K562 (cell line): ENCODE results near the gene PPM1H. TPM values are rescaled to one million over a fixed set of nuclear protein-coding genes. Genes with fewer than 3 reads are reported as not detected.

Experiments
- ATAC-seq: fragments of 200-7000 bp; cut with Tn5 transposase; 3 replicates; pipeline ENCODE4 v1.9.1; 2020; ENCODE audit warnings: moderate library complexity
- BruUV-seq: library from RNA; stranded (reverse); fragments of 400-500 nt; replicated peaks from 2 replicates; lab custom pipeline; 2021; lab: Mats Ljungman, UMichigan
- CTCF ChIA-PET: fragments of 300-600 bp; formaldehyde crosslinking; extraction: SDS; loops from one replicate; lab custom pipeline; 2021; ENCODE audit warnings: low intra/inter-chr PET ratio; lab: Yijun Ruan, JAX
- POLR2A ChIA-PET: fragments of 300-600, 350-650 bp; sonication (Branson Sonifier 250); formaldehyde crosslinking; extraction: SDS; loops from one replicate; lab custom pipeline; 2021; ENCODE audit warnings: antibody characterized with exemption, inconsistent platforms; lab: Yijun Ruan, JAX
- DNase-seq, 4 experiments: peaks; one replicate each; pipeline versions ENCODE4 v3.0.0 to v3.0.0-alpha.2; 2011 to 2018; ENCODE audit warnings: low spot score in 3 of 4, mixed read lengths in 3 of 4; ENCODE audit errors: extremely low read depth in 1 of 4
- FAIRE-seq: peaks from 2 replicates; lab custom pipeline; 2011; peaks lifted over from hg19 to GRCh38; lab: Jason Lieb, UNC
- H2AFZ ChIP-seq: 2 replicates; pipeline ENCODE4 v1.6.0; 2011; ENCODE audit warnings: low read depth, low read length, control low read depth, inconsistent platforms
- H3K27ac ChIP-seq: fragments of 200-600 bp; 3 replicates; pipeline ENCODE4 v1.8.0; 2011; ENCODE audit warnings: low read depth, mild to moderate bottlenecking, control low read depth, inconsistent platforms, low read length, moderate library complexity, mixed read lengths; ENCODE audit errors: extremely low read depth
- H3K27me3 ChIP-seq, 2 experiments: fragments of 300-600 bp in 1 of 2; 2 replicates in 1 of 2; 3 replicates in 1 of 2; pipeline versions ENCODE4 v1.6.0 to v1.8.0; 2011; ENCODE audit warnings: inconsistent platforms in 2 of 2, low read length in 2 of 2, mild to moderate bottlenecking in 1 of 2, mixed read lengths in 1 of 2, moderate library complexity in 1 of 2; ENCODE audit not compliant: control insufficient read depth in 2 of 2, insufficient read depth in 2 of 2
- H3K36me3 ChIP-seq: fragments of 300-600 bp; 3 replicates; pipeline ENCODE4 v1.8.0; 2011; ENCODE audit warnings: mild to moderate bottlenecking, low read length, inconsistent platforms; ENCODE audit not compliant: control insufficient read depth, insufficient read depth
- H3K4me1 ChIP-seq, 2 experiments: fragments of 200-600 bp in 1 of 2; replicated peaks in 1 of 2; 2 replicates in 1 of 2; 3 replicates in 1 of 2; pipeline versions ENCODE4 v1.5.1 to v1.8.0; 2011; ENCODE audit warnings: inconsistent platforms in 2 of 2, low read length in 2 of 2, mild to moderate bottlenecking in 1 of 2, mixed read lengths in 1 of 2, moderate library complexity in 1 of 2; ENCODE audit not compliant: control insufficient read depth in 2 of 2, insufficient read depth in 2 of 2
- H3K4me2 ChIP-seq: 2 replicates; pipeline ENCODE4 v1.6.1; 2011; ENCODE audit warnings: low read length, control low read depth, inconsistent platforms, mixed read lengths; ENCODE audit not compliant: insufficient read depth
- H3K4me3 ChIP-seq: fragments of 200-600 bp; sonication (generic), shearing (Covaris generic); 2 replicates; pipeline ENCODE4 v1.5.1; 2016; ENCODE audit warnings: control low read depth, inconsistent platforms
- H3K79me2 ChIP-seq: fragments of 200-600 bp; 3 replicates; pipeline ENCODE4 v1.8.0; 2011; ENCODE audit warnings: low read length, inconsistent platforms; ENCODE audit not compliant: control insufficient read depth, insufficient read depth
- H3K9ac ChIP-seq, 2 experiments: 2 replicates each; pipeline versions ENCODE4 v1.6.0 to v1.6.1; 2011; ENCODE audit warnings: low read depth in 2 of 2, low read length in 2 of 2, control low read depth in 1 of 2, inconsistent platforms in 1 of 2, mild to moderate bottlenecking in 1 of 2, mixed read lengths in 1 of 2; ENCODE audit not compliant: insufficient read depth in 1 of 2
- H3K9me1 ChIP-seq: one replicate; pipeline ENCODE4 v1.6.0; 2011; ENCODE audit warnings: inconsistent platforms, mild to moderate bottlenecking, low read length, moderate library complexity; ENCODE audit not compliant: control insufficient read depth, insufficient read depth
- H3K9me3 ChIP-seq: replicated peaks from 2 replicates; pipeline ENCODE4 v1.5.1; 2011; ENCODE audit warnings: low read depth, low read length, inconsistent platforms; ENCODE audit not compliant: control insufficient read depth, insufficient read depth
- H4K20me1 ChIP-seq: replicated peaks from 2 replicates; pipeline ENCODE4 v1.6.1; 2011; ENCODE audit warnings: low read length, inconsistent platforms, mixed read lengths; ENCODE audit not compliant: control insufficient read depth, insufficient read depth
- ATF3 ChIP-seq, 2 experiments: fragments of 450-650 bp in 1 of 2; sonication (generic) in 1 of 2; formaldehyde crosslinking in 1 of 2; IDR thresholded peaks in 1 of 2; conservative IDR thresholded peaks in 1 of 2; 2 replicates each; pipeline versions ENCODE4 v1.6.1 to v1.8.1; 2016 to 2023; ENCODE audit warnings: mild to moderate bottlenecking in 2 of 2, moderate library complexity in 2 of 2, inconsistent platforms in 1 of 2, missing genetic modification reagents in 1 of 2
- CEBPB ChIP-seq: fragments of 450-650 bp; IDR thresholded peaks from 2 replicates; pipeline ENCODE4 v1.6.1; 2016; ENCODE audit warnings: missing genetic modification characterization, missing compliant biosample characterization
- GABPB2 ChIP-seq: fragments of 250-450 bp; sonication (Bioruptor Pico); conservative IDR thresholded peaks from 2 replicates; pipeline ENCODE4 v1.5.1; 2021; ENCODE audit warnings: mild to moderate bottlenecking
- MED1 ChIP-seq: sonication (generic); formaldehyde crosslinking; IDR thresholded peaks from 2 replicates; pipeline ENCODE4 v1.8.1; 2023; ENCODE audit warnings: missing genetic modification reagents, borderline replicate concordance
- WGBS: fragments of 100-300 bp; shearing (Covaris generic); methylation state at CpG from one replicate; pipeline ENCODE4 v1.1.6; 2016; ENCODE audit warnings: low coverage, mixed read lengths; ENCODE audit not compliant: insufficient coverage; ENCODE audit errors: missing lambda C conversion rate; 5-methylcytosine and 5-hydroxymethylcytosine counted together
- in situ Hi-C: fragments of 300-500 bp; cut with MboI; formaldehyde crosslinking; loops from 4 replicates; pipeline ENCODE4 v1.15.0; 2018; ENCODE audit warnings: inconsistent platforms, mixed read lengths
- intact Hi-C: fragments of 100-400 bp; cut with micrococcal nuclease; formaldehyde crosslinking; loops from 2 replicates; pipeline ENCODE4 v1.14.2; 2022
- polyA plus RNA-seq, 8 experiments: library from polyadenylated mRNA; depleted of rRNA in 4 of 8; stranded (reverse) in 5 of 8; unstranded in 3 of 8; fragments of >200 nt; fragmentation: Nextera tagmentation in 2 of 8; fragmentation: Illumina TruSeq in 1 of 8; extraction: Ambion mirVana in 2 of 8; extraction: Trizol in 1 of 8; gene quantifications; 2 replicates each; pipeline versions ENCODE4 v1.2.1 to v1.2.3, GENCODE V29; 2011 to 2014; ENCODE audit warnings: inconsistent platforms in 1 of 8, missing spikeins in 1 of 8
- total RNA-seq, 7 experiments: library from RNA; depleted of rRNA in 6 of 7; stranded (reverse); fragments of >200 nt in 6 of 7; fragmentation: Illumina TruSeq in 2 of 7; extraction: Trizol in 2 of 7; gene quantifications; 2 replicates each; pipeline versions ENCODE4 v1.2.1 to v1.2.3, GENCODE V29; 2011 to 2021; ENCODE audit warnings: low replicate concordance in 1 of 7

Gene PPM1H
- total and polyA plus RNA-seq, 9 of the 15 experiments (the other 6 are each of a cell fraction or from before 2014, with no cell fraction given), result 5.3 to 29.3 (median 11.3) TPM

DNA sequence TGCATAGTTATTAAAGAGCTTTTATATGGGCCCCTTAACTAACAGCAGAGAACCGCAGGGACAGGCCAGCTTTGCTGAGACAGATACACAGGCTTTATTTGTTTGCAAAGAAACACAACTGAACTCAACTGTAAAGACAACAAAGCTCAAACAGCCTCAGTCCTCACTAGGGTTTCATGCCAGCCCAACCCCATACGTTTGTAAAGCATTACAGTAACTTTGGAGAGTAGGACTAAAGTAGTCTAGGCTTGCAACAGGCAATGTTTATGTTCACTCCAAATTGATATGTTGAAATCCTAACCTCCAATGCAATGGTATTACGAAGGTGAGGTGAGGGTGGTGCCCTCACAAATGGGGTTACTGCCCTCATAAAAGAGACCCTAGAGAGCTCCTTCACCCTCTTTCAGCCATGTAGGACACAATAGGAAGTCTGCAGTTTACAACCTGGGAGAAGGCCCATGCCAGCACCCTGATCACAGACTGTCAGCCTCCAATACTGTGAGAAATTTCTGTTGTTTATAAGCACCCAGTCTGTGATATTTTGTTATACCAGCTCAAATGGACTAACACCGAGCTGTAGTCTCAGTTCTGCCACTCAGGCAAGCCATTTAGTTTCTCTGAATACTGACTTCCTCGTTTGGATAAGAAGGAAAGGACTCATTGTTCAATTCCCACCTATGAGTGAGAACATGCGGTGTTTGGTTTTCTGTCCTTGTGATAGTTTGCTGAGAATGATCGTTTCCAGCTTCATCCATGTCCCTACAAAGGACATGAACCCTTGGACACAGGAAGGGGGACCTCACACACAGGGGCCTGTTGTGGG, 35.2 kb downstream of the PPM1H start:
- BruUV-seq, result no TSS peak
- TF ChIP-seq CEBPB (tag) (0 out of 2 replicates have a peak, but pooled peaks have one; percentile 45), GABPB2 (CRISPR knock-in tag) (no peak)
- TF ChIP-seq, all 486 proteins: peak for 1
- intact Hi-C loops, result no loop called here
- H3K4me1 ChIP-seq, result peaks cover 0 to 22% of the 10 kb centered on the region in 2 experiments; a peak in 3 of 5 replicates
- H4K20me1 ChIP-seq, result no peaks in the 10 kb centered on the region
- ATAC-seq (peak; percentile 33; the same call in 2 of the 3 replicates), FAIRE-seq (no peak), DNase-seq (no peak)
- WGBS, result 25% methylated on average over 5 of the region's 7 CpGs
- no peak overlapping the region; a peak in 1 of 4 replicates for H3K9ac ChIP-seq
- H3K9me1 ChIP-seq, result no peaks in the 10 kb centered on the region
- H3K9me3 ChIP-seq, result no peaks in the 10 kb centered on the region
- peak overlapping the region; percentile 69 for H2AFZ ChIP-seq
- peaks cover 10% of the 10 kb centered on the region; the same call in 2 of the 3 replicates for H3K79me2 ChIP-seq
- H3K27ac ChIP-seq, result peak overlapping the region; percentile 23; the same call in 1 of the 3 replicates
- H3K4me3 ChIP-seq, result no peak overlapping the region
- no peak overlapping the region; the same call in 1 of the 2 replicates for H3K4me2 ChIP-seq
- H3K36me3 ChIP-seq, result no peaks in the 10 kb centered on the region
- POLR2A ChIA-PET, result interaction anchor here (0.6 kb wide), 1 partner anchor 1922 kb away, joined by 3 read pairs; no protein-coding TSS in a partner anchor
- in situ Hi-C loops, result no loop called here
- CTCF ChIA-PET, result no interaction called here
- H3K27me3 ChIP-seq, result no peaks in the 10 kb centered on the region

DNA sequence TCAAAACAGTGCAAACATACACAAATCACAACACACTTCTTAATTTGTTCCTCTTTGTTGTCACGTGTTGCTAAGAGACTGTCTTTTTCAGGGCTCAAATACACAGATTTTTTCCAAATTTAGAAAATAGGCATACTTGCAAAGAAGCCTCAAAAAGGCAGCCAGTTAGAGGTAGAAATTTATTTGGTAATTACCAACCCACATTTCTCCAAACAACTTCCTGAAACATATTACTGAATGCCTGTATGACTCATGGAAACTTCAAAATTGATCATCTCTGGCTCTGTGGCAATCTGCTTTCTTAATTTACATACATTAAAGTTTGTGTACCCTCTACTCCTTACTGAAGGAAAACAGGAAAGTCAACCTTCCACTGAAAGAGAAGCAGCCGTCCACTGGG, 36.4 kb downstream of the PPM1H start:
- ChIA-PET CTCF (no interaction called here), POLR2A (no interaction called here)
- intact Hi-C loops (no loop called here), in situ Hi-C loops (no loop called here)
- 50% methylated on average over 2 of the region's 2 CpGs for WGBS
- no peak overlapping the region for H3K27ac ChIP-seq
- H3K27me3 ChIP-seq, result no peaks in the 10 kb centered on the region
- no peaks in the 10 kb centered on the region for H3K9me3 ChIP-seq
- H4K20me1 ChIP-seq, result no peaks in the 10 kb centered on the region
- no peak for FAIRE-seq
- no TSS peak for BruUV-seq
- no peak overlapping the region for H2AFZ ChIP-seq
- H3K79me2 ChIP-seq, result peaks cover 9% of the 10 kb centered on the region; the same call in 2 of the 3 replicates
- TF ChIP-seq ATF3 (IDR thresholded peaks at IDR 0.05), result 0 out of 2 replicates have a peak, but pooled peaks have one; percentile 19
- TF ChIP-seq ATF3 (CRISPR knock-in tag; conservative IDR thresholded peaks at IDR 0.05), result no peak
- no peak for TF ChIP-seq MED1 (CRISPR knock-in tag)
- no peak overlapping the region for H3K9ac ChIP-seq
- no peak overlapping the region for H3K4me3 ChIP-seq
- DNase-seq, result no peak
- peaks cover 4 to 22% of the 10 kb centered on the region in 2 experiments; a peak in 4 of 5 replicates for H3K4me1 ChIP-seq
- no peak overlapping the region for H3K4me2 ChIP-seq
- H3K36me3 ChIP-seq, result no peaks in the 10 kb centered on the region
- no peak for ATAC-seq
- no peaks in the 10 kb centered on the region for H3K9me1 ChIP-seq
